Breast epithelium (tissue), 3 donors: ENCODE measurements around the gene KLHL10.

ENCODE experiments used
- CTCF ChIP-seq, 3 donors: fragments of 450-650 bp; IDR thresholded peaks; one replicate each; pipeline ENCODE4 v1.5.1; 2016 to 2017; ENCODE audit warnings: antibody characterized with exemption in 3 of 3, mild to moderate bottlenecking in 3 of 3, moderate library complexity in 3 of 3
- POLR2AphosphoS5 ChIP-seq, 3 donors: sonication (generic); formaldehyde crosslinking; IDR thresholded peaks; one replicate each; pipeline ENCODE4 v1.6.1; 2017; ENCODE audit warnings: antibody characterized with exemption in 3 of 3

GRCh38 chr17:41871789-41872188 lies 34.2 kb downstream of the KLHL10 start:
- TF ChIP-seq CTCF (IDR thresholded peaks at IDR 0.05), result no peak
- TF ChIP-seq POLR2AphosphoS5 (IDR thresholded peaks at IDR 0.05), result no peak
